Thymus (tissue), 14 donors: ENCODE results near the gene TMEM238. TPM values are rescaled to one million over a fixed set of nuclear protein-coding genes. Genes with fewer than 3 reads are reported as not detected.

Experiments used
- DNase-seq, 9 donors: peaks; one replicate each; pipeline ENCODE4 v3.0.0-alpha.2; 2013; ENCODE audit warnings: low spot score in 9 of 9, low read depth in 6 of 9, missing footprints in 1 of 9
- H3K27ac ChIP-seq, 2 donors: one replicate each; pipeline ENCODE4 v1.5.1; 2013; ENCODE audit warnings: control low read depth in 1 of 2, low read depth in 1 of 2, low read length in 1 of 2, mild to moderate bottlenecking in 1 of 2, moderate library complexity in 1 of 2
- H3K27me3 ChIP-seq, 2 donors: one replicate each; pipeline ENCODE4 v1.5.1; 2013; ENCODE audit warnings: low read length in 1 of 2; ENCODE audit not compliant: control insufficient read depth in 2 of 2, insufficient read depth in 1 of 2
- H3K36me3 ChIP-seq, 2 donors: one replicate each; pipeline ENCODE4 v1.5.1; 2013; ENCODE audit warnings: low read length in 1 of 2, mild to moderate bottlenecking in 1 of 2, moderate library complexity in 1 of 2; ENCODE audit not compliant: control insufficient read depth in 2 of 2, insufficient read depth in 2 of 2
- H3K4me1 ChIP-seq, 2 donors: one replicate each; pipeline ENCODE4 v1.5.1; 2013; ENCODE audit warnings: low read length in 2 of 2; ENCODE audit not compliant: control insufficient read depth in 2 of 2, insufficient read depth in 2 of 2
- H3K4me3 ChIP-seq, 2 donors: one replicate each; pipeline ENCODE4 v1.5.1; 2013; ENCODE audit warnings: low read length in 2 of 2, control low read depth in 1 of 2, mild to moderate bottlenecking in 1 of 2
- H3K9me3 ChIP-seq, 2 donors: one replicate each; pipeline ENCODE4 v1.5.1; 2013; ENCODE audit warnings: low read length in 1 of 2, mild to moderate bottlenecking in 1 of 2; ENCODE audit not compliant: control insufficient read depth in 2 of 2, insufficient read depth in 1 of 2
- WGBS: extraction: QIAGEN DNeasy Blood & Tissue Kit; methylation state at CpG from one replicate; pipeline ENCODE4 v1.1.7; 2013; 5-methylcytosine and 5-hydroxymethylcytosine counted together
- long read RNA-seq, 10 donors: transcript quantifications; one replicate each; lab custom pipeline, GENCODE V29; 2026
- polyA plus RNA-seq: library from polyadenylated mRNA; stranded (reverse); fragments of 200-250 nt; gene quantifications from one replicate; pipeline ENCODE4 v1.2.3, GENCODE V29; 2013
- total RNA-seq: library from RNA; stranded (reverse); fragments of 120-200 nt; gene quantifications from one replicate; pipeline ENCODE4 v1.2.4, GENCODE V29; 2013
- donor health status: healthy.

The TMEM238 gene
- total RNA-seq (2.5 TPM), polyA plus RNA-seq (0.23 TPM)
- long read RNA-seq, donor 1, result 0 reads
- long read RNA-seq, donor 2, transcript TMEM238-201 (2 exons, 1,000 nt), result major isoform, 24 of 24 reads
- long read RNA-seq, donor 2, partial matches to known transcripts, result 0 of 24 reads
- long read RNA-seq, donor 2, other reads (novel, unspliced or antisense), result 0 of 24 reads
- long read RNA-seq, donor 3, transcript TMEM238-201 (2 exons, 1,000 nt), result major isoform, 13 of 13 reads
- long read RNA-seq, donor 3, partial matches to known transcripts, result 0 of 13 reads
- long read RNA-seq, donor 3, other reads (novel, unspliced or antisense), result 0 of 13 reads
- long read RNA-seq, donor 4, transcript TMEM238-201 (2 exons, 1,000 nt), result major isoform, 9 of 9 reads
- long read RNA-seq, donor 4, partial matches to known transcripts, result 0 of 9 reads
- long read RNA-seq, donor 4, other reads (novel, unspliced or antisense), result 0 of 9 reads
- long read RNA-seq, donor 5, transcript TMEM238-201 (2 exons, 1,000 nt), result major isoform, 33 of 33 reads
- long read RNA-seq, donor 5, partial matches to known transcripts, result 0 of 33 reads
- long read RNA-seq, donor 5, other reads (novel, unspliced or antisense), result 0 of 33 reads
- long read RNA-seq, donor 6, transcript TMEM238-201 (2 exons, 1,000 nt), result major isoform, 10 of 10 reads
- long read RNA-seq, donor 6, partial matches to known transcripts, result 0 of 10 reads
- long read RNA-seq, donor 6, other reads (novel, unspliced or antisense), result 0 of 10 reads
- long read RNA-seq, donor 7, transcript TMEM238-201 (2 exons, 1,000 nt), result major isoform, 8 of 8 reads
- long read RNA-seq, donor 7, partial matches to known transcripts, result 0 of 8 reads
- long read RNA-seq, donor 7, other reads (novel, unspliced or antisense), result 0 of 8 reads
- long read RNA-seq, donor 8, transcript TMEM238-201 (2 exons, 1,000 nt), result major isoform, 7 of 7 reads
- long read RNA-seq, donor 8, partial matches to known transcripts, result 0 of 7 reads
- long read RNA-seq, donor 8, other reads (novel, unspliced or antisense), result 0 of 7 reads
- long read RNA-seq, donor 9, transcript TMEM238-201 (2 exons, 1,000 nt), result major isoform, 8 of 2,143 reads
- long read RNA-seq, donor 9, partial matches to known transcripts, result 1,448 of 2,143 reads
- long read RNA-seq, donor 9, other reads (novel, unspliced or antisense), result 687 of 2,143 reads
- long read RNA-seq, donor 10, transcript TMEM238-201 (2 exons, 1,000 nt), result major isoform, 14 of 2,488 reads
- long read RNA-seq, donor 10, partial matches to known transcripts, result 1,868 of 2,488 reads
- long read RNA-seq, donor 10, other reads (novel, unspliced or antisense), result 606 of 2,488 reads

DNA sequence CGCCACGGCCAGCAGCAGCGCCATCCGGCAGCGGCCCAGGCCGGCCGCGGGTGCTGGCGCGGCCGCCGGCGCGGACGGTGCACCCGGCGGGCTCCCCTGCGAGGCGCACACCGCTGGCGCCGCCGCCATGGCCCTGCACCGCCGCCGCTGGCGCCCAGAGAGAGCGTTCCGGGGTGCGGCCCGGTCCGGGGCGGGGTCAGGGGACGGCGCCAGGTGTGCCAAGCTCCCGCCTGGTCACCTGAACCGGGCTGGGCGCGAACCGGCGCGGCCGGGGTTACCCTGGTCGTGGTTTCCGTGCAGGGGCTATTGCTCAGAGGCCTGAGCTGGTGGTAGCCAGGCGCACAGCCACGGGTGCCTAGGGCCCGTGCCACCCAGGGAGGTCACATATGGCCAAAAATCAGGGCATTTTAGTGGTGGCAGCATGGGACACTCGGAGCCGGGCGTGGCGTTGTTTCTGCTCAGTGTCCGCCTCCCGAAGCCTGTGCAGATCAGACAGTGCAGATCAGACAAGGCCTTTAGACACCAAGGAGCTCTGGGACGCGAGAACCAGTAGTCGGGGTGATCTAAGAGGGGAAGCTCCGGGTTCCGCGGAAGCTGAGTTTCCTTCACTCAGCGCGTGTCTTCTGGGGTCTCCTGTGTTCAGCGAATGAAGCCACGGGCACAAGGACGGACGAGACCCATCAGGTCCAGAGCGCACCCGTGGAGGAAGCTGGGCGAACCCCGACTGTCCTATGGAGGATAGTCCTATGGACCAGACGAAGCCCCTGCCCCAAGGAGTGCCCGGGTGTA lies at the start of gene TMEM238:
Gene TMEM238, minus strand, starts transcription at position 162 of the 789 bp plus-strand sequence. Its CDS starts 33 bp downstream, at position 129.
- Histone ChIP-seq H3K4me3 (peak within 1 kb of the TSS; percentile 91 to 95), H3K9me3 (no peaks in the 10 kb centered on the region), H3K27me3 (no peaks in the 10 kb centered on the region), H3K36me3 (peaks cover 22 to 29% of the 10 kb centered on the region in 2 donors), H3K27ac (peak within 1 kb of the TSS; percentile 97 to 99), H3K4me1 (peaks cover 26 to 49% of the 10 kb centered on the region in 2 donors)
- WGBS, result 11% methylated on average over 72 of the region's 72 CpGs
- DNase-seq, result peak in 7 of 9 donors; percentile 33 to 64 (median 36)

DNA sequence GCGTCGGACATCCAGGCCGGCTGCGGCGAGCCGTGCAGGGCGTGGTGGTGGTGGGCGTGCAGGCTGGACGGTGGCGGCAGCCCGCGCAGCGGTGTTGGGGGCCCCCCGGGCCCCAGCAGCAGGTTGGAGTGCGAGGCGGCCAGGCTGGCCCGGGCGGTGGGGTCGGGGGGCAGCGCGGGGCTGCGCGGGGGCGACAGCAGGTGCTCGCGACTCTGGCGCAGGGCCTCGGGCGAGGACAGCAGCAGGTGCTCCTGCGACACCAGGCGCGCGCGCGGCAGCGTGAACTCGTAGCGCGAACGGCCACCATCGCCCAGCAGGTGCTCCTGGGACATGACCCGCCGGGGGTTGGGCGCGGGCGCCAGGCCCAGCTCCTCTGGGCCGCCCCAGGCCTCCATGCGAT lies 49.2 kb upstream of the TMEM238 start:
- WGBS, result 16% methylated on average over 48 of the region's 48 CpGs
- peaks cover 0 to 3% of the 10 kb centered on the region in 2 donors for H3K4me1 ChIP-seq
- H3K36me3 ChIP-seq, result peaks cover 0 to 3% of the 10 kb centered on the region in 2 donors
- no peak for DNase-seq
- H3K27me3 ChIP-seq, result peaks cover 32 to 77% of the 10 kb centered on the region in 2 donors
- H3K9me3 ChIP-seq, result peaks cover 1 to 9% of the 10 kb centered on the region in 2 donors
- H3K4me3 ChIP-seq, result no peak overlapping the region
- H3K27ac ChIP-seq, result no peak overlapping the region

DNA sequence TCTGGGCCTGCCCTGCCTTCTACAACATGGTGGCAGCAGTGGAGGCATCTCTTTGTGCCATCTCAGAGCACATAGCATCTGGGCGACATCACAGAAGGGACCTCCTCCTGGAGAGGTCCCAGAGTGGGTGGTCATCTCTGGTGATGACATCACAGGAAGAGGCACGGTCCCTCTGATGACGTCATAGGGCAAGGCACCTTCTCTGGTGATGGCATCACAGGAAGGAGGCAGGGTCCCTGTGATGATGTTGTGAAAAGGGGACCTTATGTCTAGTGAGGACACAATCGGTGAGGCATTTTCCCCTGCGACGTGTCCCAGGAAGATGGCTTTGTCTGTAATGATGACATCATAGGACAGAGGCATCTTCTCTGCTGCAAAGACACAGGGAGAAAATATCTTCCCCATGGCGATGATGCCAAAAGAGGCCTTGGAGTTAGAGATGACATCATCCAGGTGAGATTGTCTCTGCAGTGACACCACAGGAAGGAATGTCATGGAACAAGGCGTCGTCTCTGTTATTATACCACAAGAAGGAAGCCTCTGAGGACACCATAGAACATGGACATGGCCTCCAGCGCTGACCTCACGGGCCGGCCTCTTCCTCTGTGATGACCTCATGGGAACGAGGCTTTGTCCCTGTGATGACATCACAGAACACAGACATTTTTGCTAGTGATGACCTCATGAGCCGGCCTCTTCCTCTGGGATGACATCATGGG lies 48.3 kb upstream of the TMEM238 start:
- no peak overlapping the region for H3K4me3 ChIP-seq
- 94% methylated on average over 14 of the region's 14 CpGs for WGBS
- H3K27me3 ChIP-seq, result peaks cover 24 to 68% of the 10 kb centered on the region in 2 donors
- no peak for DNase-seq
- no peak overlapping the region for H3K27ac ChIP-seq
- peaks cover 0 to 3% of the 10 kb centered on the region in 2 donors for H3K36me3 ChIP-seq
- peaks cover 0 to 9% of the 10 kb centered on the region in 2 donors for H3K9me3 ChIP-seq
- peaks cover 0 to 3% of the 10 kb centered on the region in 2 donors for H3K4me1 ChIP-seq

GRCh38 chr19:55431183-55431582 lies 47.1 kb upstream of the TMEM238 start:
- DNase-seq, result no peak
- 98% methylated on average over 1 of the region's 1 CpG for WGBS

GRCh38 chr19:55426042-55426441 lies 42.0 kb upstream of the TMEM238 start:
- Histone ChIP-seq H3K9me3 (peaks cover 0 to 4% of the 10 kb centered on the region in 2 donors), H3K4me3 (no peak overlapping the region), H3K4me1 (peaks cover 13 to 14% of the 10 kb centered on the region in 2 donors), H3K27ac (no peak overlapping the region), H3K27me3 (peaks cover 0 to 10% of the 10 kb centered on the region in 2 donors), H3K36me3 (peaks cover 0 to 3% of the 10 kb centered on the region in 2 donors)
- 91% methylated on average over 2 of the region's 2 CpGs for WGBS
- DNase-seq, result no peak

More at GRCh38 chr19:55431183-55431582, 47.1 kb upstream of the TMEM238 start:
- Histone ChIP-seq H3K9me3 (peaks cover 0 to 9% of the 10 kb centered on the region in 2 donors), H3K4me3 (no peak overlapping the region), H3K27me3 (peaks cover 17 to 56% of the 10 kb centered on the region in 2 donors), H3K36me3 (peaks cover 0 to 3% of the 10 kb centered on the region in 2 donors), H3K4me1 (peaks cover 0 to 3% of the 10 kb centered on the region in 2 donors), H3K27ac (no peak overlapping the region)

- peaks cover 27 to 28% of the 10 kb centered on the region in 2 donors for H3K4me1 ChIP-seq
- peaks cover 0 to 6% of the 10 kb centered on the region in 2 donors for H3K27me3 ChIP-seq
- H3K27ac ChIP-seq, result no peak overlapping the region
- WGBS, result 97% methylated on average over 3 of the region's 3 CpGs
- peaks cover 0 to 5% of the 10 kb centered on the region in 2 donors for H3K9me3 ChIP-seq
- H3K4me3 ChIP-seq, result no peak overlapping the region
- H3K36me3 ChIP-seq, result no peaks in the 10 kb centered on the region
- DNase-seq, result no peak
Measured at GRCh38 chr19:55424518-55424917, 40.4 kb upstream of the TMEM238 start.

- peaks cover 0 to 10% of the 10 kb centered on the region in 2 donors for H3K9me3 ChIP-seq
- peaks cover 34 to 36% of the 10 kb centered on the region in 2 donors for H3K4me1 ChIP-seq
- no peaks in the 10 kb centered on the region for H3K36me3 ChIP-seq
- DNase-seq, result no peak
- H3K27me3 ChIP-seq, result no peaks in the 10 kb centered on the region
- 94% methylated on average over 13 of the region's 13 CpGs for WGBS
- H3K27ac ChIP-seq, result no peak overlapping the region
- H3K4me3 ChIP-seq, result no peak overlapping the region
Measured at GRCh38 chr19:55423225-55424005, 39.3 kb upstream of the TMEM238 start.
